Measurements from ENCODE around the gene CDK6.

CDK6 gene

DNA sequence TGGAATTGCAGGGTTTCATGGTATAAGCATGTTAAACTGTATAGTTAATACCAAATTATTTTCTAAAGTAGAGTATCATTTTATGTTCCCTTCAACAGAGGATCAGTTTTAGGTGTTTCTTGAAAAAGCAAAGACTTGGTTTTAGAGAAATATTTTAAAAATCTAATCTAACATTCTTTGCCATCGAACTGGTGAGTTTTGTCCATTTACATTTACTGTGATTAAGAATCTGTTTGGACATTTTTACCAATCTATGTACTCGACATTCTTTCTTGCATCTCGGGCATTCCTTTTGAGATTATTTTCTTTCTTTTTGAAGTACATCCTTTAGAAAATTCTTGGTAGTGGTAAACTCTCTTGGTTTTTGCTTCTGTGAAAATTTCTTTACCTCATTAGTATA lies 131.5 kb downstream of the CDK6 start:
- DNase-seq (ENCODE audit: insufficient read length, low spot score) = no peak
- FAIRE-seq = no peak
- TF ChIP-seq, protein P1, sequence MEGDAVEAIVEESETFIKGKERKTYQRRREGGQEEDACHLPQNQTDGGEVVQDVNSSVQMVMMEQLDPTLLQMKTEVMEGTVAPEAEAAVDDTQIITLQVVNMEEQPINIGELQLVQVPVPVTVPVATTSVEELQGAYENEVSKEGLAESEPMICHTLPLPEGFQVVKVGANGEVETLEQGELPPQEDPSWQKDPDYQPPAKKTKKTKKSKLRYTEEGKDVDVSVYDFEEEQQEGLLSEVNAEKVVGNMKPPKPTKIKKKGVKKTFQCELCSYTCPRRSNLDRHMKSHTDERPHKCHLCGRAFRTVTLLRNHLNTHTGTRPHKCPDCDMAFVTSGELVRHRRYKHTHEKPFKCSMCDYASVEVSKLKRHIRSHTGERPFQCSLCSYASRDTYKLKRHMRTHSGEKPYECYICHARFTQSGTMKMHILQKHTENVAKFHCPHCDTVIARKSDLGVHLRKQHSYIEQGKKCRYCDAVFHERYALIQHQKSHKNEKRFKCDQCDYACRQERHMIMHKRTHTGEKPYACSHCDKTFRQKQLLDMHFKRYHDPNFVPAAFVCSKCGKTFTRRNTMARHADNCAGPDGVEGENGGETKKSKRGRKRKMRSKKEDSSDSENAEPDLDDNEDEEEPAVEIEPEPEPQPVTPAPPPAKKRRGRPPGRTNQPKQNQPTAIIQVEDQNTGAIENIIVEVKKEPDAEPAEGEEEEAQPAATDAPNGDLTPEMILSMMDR (IDR thresholded peaks at IDR 0.05; ENCODE audit: insufficient read depth, missing control alignments) = no peak

DNA sequence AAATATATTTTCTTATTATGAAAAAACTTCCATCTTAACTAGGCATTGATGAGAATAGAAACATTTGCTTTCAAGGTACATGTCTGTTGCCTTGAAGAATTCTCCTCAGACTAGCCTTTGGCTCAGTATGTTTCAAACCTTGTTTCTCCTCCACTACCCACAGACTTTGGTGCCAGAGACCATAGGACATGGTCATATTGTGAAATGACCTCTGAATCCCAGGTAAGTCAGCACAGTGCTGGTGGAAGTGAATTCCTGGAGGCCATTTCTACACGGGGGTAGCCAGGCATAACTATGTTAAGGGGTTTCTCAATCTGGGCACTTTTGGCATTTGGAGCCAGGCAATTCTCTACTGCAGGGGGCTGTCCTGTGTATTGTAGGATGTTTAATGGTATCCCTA lies 133.8 kb downstream of the CDK6 start:
- DNase-seq (ENCODE audit: insufficient read length, low spot score) (no peak), FAIRE-seq (no peak)
- TF ChIP-seq, protein P1 (IDR thresholded peaks at IDR 0.05; ENCODE audit: insufficient read depth, missing control alignments) = no peak

DNA sequence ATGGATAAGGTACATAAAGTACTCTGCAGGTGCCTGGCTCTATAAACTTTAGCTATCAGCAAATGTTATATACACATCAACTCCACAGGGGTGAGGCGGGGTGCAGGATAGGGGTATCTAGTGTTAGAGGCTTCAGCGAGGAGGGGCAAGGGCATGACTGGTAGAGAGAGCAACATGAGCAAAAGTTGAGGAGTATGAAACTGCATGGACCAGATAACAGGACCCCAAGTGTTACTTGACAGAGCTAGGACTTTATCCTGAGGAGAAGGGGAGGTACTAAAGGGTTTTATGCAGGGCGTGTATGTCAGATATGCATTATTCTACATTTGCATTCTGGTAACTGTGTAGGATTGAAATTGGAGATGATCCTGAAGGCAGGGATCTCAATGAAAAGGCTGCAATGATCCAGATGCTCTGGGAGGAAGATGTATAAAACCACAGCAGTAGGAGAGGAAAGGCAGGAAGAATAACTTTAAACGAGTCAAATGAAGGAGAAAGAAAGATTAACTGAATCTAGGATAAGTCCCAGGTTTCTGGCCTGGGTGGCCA lies 136.3 kb downstream of the CDK6 start:
- FAIRE-seq (no peak), DNase-seq (ENCODE audit: insufficient read length, low spot score) (no peak)
- TF ChIP-seq, protein P1 (IDR thresholded peaks at IDR 0.05; ENCODE audit: insufficient read depth, missing control alignments) = no peak

DNA sequence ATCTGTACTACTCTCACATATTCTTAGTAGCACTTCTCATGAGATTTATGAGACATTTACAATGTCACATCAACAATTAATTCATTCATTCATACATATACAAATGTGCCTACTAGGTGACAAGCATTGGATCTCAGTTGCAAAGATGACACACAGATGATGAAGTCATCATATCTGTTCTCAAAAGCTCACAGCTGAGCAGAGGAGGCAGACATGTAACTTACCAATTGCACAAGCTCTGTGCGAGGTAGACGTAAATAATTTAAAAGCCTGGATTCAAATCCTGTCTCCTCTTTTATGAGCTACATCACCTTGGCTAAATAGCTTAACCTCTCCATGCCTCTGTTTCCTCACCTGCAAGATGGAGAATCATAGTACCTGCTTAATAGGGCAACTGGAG lies 136.8 kb downstream of the CDK6 start:
- FAIRE-seq (no peak), DNase-seq (ENCODE audit: insufficient read length, low spot score) (no peak)
- TF ChIP-seq, protein P1 (IDR thresholded peaks at IDR 0.05; ENCODE audit: insufficient read depth, missing control alignments) = no peak

DNA sequence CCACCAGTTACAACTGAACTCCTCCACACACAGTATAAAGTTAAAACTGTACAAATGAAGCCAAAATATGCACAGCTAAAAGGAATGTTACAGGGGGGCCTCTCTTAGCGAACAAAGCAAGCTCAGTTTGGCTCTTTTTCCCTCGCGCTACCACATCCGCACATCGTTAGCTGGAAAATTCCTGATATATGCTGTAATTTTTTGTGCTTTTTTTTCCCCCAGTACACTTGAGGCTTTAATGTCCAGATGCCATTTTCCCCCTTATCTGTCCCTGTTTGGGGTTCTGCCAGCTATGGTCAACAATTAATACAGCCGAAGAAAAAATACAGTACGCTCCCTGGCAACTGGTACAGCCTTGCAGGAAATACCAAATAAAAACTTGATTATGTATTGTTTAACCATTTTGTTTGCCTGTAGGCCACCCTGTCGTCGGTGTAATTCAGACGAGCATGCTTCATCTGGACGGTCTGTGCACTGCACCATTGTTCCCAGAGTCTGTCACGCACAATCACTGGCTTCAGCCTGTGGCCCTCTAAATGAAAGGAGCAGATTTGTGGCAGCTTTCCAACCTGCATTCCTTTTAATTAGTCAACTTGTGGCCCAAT lies 138.0 kb downstream of the CDK6 start:
- DNase-seq (ENCODE audit: insufficient read length, low spot score) = no peak
- FAIRE-seq = no peak
- TF ChIP-seq, protein P1 (IDR thresholded peaks at IDR 0.05; ENCODE audit: insufficient read depth, missing control alignments) = no peak

DNA sequence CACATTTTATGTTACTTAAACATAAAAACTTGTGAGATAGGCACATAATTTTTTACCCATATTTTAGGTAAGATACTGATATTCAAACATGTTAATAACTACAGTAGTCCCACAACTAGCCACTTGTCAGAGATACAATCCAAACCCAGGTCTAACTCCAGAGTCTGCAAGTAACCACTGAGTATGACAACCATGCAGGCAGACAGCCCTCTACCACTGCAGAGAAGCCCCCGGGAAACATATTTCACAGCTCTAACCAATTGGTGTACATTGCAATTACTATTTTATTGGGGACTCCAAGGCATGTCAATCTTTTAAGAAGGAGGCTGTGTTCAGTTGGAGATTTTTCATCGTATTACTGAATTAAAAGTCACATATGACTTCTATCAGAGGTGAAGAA lies 139.0 kb downstream of the CDK6 start:
- FAIRE-seq = no peak
- DNase-seq (ENCODE audit: insufficient read length, low spot score) = no peak
- TF ChIP-seq, protein P1 (IDR thresholded peaks at IDR 0.05; ENCODE audit: insufficient read depth, missing control alignments) = no peak

DNA sequence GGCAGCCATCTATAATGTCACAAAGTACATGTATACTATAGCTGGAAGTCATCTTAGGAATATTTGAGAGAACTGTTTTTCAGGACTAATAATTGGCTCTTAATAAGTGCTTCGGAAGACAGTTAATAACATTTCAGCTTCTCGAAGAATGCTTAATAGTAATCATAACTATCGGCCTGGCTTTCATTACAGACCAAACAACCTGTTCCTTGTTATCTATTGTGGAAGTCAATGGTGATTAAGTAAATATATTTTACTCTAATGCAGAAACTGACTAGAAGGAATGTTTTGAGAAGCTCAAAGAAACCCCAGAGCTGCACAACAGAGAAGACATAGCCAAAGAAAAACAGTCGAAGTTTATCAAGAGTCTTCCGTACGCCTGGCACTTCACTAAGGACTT lies 139.4 kb downstream of the CDK6 start:
- TF ChIP-seq, protein P1 (IDR thresholded peaks at IDR 0.05; ENCODE audit: insufficient read depth, missing control alignments) = no peak
- FAIRE-seq = no peak
- no peak for DNase-seq (ENCODE audit: insufficient read length, low spot score)

Data from D721Med (cell line).